Fibroblast of upper back skin (primary cell): Measurements from ENCODE around the gene PTP4A2.
A peak's percentile ranks its signal among the peaks of the same experiment; 100 is the strongest.

Source experiments
- DNase-seq: peaks from one replicate; pipeline ENCODE4 v3.0.0-alpha.2; 2013

The PTP4A2 gene

DNA sequence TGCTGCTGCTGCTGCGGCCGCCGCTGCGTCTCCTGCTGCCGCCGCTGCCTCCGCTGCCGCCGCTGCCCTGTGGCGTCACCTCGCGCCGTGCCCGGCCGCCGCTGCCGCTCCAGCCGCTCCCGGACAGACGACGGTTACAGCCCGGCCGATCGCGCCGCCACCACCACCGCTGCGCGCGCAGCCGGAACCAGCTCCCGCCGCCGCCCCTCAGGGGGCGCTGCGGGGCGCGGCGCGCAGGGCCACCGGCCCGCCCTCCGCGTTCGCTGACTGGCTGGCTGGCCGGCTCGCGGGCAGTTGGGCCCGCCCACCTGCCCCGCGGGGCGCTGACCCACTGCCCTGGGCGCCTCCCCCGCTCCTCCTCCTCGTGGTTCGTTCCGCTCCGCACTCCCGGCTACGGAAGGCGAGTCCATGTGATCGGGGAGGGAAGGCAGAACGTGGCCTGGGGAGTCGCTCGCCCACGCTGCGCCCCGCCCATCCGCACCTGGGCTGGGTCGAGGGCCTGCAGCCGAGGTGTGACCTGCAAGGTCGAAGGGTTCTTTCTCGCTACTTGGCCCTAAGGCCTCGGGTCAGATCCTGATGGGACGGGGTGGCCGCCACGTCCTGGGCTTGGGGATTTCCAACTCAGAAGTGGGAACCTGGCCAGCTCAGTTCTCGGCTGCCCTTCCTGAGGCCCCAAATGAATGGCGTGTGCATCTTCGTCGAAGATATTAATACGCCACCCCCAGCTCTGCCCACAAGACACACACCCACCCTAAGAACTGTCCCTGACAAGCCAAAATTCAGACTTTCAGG lies at the start of gene PTP4A2:
TSS of gene PTP4A2 (minus strand) at position 185 of the 792 bp plus-strand sequence. CDS start 19,303 bp downstream, outside the sequence.
- DNase-seq = peak; percentile 89

GRCh38 chr1:31987135-31987619 lies 49.0 kb upstream of the PTP4A2 start:
- DNase-seq = peak; percentile 67

- no peak for DNase-seq
Observed at GRCh38 chr1:31985430-31985829, 47.3 kb upstream of the PTP4A2 start.

DNA sequence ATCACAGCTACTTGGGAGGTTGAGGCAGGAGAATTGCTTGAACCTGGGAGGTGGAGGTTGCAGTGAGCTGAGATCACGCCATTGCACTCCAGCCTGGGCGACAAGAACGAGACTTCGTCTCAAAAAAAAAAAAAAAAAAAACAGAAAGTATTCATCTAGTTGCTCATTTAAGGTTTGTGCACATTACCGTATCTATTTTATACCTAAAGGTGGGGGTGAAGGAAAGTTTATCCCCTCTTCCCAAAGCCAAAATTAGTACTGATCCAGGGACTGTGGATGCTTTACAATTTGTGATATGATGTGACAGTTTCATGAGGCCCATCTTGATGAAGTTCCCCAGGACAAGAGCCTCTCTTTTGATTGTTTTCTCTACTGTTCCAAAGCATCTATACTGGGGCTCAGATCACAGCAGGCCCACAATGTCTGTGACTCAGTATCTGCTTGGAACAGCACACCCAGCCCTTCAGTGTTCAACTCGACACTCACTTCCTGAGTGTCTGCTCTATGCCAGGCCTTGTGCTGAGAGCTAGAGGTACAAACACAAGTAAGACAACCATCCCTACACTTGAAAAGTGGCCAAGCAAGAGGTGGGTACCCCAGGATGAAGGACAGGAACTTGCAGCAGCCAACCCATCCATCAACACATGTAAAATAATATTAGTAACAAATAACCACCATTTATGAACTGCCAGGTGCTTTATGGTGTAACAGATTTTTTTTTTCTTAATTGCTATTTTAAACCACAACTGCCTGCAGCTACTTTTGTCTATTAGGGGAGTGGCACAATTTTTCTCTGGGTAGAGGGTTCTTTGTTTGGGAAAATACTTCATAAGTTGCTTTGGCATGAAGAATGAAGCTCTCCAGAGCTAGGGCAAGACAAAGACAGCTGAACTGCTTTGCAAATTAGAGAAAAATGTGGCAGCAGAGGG lies 46.5 kb upstream of the PTP4A2 start:
- peak; percentile 36 for DNase-seq

DNA sequence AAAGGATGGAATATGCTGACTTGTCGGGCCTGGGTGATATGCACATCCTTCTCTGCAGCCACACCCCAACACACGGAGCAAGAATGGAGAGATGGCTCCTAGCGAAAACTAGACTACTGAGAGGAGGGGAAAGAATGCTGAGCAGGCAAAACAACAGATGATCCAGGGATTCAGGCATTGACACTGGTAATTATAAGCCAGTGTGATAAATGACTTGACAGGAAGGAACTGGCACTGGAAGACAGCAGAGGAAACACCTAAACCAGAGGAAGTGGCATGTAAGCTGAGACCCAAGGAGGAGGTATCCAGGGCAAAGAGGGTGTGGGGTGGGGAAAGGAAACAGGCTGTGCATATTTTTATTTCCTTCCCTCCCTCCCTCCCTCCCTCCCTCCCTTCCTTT lies 43.8 kb upstream of the PTP4A2 start:
- DNase-seq = no peak

DNA sequence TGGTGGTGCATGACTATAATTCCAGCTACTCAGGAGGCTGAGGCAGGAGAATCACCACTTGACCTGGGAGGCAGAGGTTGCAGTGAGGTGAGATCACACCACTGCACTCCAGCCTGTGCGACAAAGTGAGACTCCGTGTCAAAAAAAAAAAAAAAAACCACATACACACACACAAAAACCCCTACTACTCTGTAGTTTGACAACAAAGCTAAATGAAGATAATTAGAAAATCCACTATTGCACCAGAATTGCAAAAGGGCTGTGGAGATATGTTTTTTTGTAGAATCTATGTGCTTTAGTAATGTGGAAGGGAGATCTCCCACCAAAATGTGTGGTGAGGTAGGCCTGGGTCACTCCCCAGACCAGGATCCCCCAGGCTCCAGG lies 43.3 kb upstream of the PTP4A2 start:
- DNase-seq = no peak

DNA sequence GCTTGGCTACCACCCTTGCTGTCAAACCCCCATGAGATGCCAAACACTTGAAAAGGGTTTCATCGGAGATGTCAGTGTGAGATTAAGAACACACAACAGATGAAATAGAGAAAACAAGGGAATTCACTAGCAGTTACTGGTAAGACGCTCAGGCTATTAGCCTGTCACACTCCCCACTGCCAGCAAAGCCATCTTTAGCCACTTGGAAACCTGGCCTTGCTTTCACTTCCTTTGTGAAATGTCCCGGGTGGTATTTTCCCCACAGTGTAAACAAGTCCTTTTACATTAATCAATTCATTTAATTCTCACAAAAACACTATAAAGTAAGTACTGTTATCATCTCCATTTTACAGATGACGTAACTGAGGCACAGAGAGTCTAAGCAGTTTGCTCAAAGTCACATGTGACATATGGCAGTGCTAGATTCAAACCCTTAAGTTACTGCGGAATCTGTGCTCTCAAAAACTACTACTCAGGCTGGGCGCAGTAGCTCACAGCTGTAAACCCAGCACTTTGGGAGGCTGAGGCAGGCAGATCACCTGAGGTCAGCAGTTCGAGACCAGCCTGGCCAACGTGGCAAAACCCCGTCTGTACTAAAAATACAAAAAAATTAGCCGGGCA lies 42.8 kb upstream of the PTP4A2 start:
- no peak for DNase-seq

DNA sequence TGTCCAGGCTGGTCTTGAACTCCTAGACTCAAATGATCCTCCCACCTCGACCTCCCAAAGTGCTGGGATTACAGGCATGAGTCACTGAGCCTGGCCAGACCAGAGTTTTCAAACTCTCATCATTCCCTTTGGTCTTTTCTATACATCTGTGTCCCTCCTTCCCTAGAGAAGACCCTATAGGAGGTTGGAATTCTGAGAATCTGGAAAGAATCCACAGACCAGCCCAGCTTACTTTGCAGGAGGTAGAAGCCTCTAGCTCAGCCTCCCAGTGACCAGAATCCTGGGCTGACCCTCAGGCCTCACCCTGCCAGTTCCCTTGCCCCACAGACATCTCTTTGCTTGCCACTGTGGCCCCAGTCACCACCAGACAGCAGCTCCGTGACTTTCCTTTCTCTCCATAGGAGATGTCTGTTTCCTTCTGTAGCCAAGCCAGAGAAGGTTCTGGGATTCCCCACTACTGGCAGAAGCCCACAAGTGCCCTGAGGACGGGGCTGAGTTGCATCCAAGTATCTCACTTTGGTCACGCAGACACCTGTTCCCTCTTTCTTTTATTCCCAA lies 40.8 kb upstream of the PTP4A2 start:
- peak; percentile 82 for DNase-seq

DNA sequence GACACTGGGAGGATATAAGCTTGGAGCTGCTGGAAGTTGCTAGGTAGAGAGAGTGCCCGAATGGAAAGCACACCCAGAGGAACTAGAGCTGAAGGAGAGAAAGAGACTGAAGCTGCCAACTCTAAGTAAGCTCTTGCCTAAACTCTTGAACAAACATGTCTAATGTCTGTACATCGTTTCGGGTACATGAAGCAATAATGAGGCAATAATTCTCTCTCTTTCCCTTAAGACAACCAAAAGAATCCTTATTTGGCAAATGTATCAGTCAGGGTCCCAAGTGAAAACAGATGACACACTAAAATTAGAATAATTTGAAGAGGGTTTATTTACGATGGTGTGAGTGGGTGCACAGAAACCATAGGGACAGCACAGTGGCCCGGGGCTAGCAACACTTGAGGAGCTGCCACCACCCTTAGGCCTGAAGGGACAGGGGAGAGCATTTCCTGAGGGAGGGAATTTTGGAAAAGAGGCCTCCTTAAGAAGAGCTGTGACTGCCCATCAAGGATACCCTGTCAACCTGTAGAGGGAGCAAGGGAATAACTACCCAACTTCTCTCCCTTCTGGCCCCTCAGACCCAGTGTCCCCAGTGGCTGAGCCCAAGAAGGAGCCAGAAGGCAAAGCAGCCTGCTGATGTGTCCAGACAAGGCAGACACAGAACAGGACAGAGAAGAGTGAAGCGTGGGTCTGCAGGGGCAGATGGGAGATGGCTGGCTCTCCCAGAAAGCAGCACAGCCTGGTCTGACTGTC lies 39.4 kb upstream of the PTP4A2 start:
- peak; percentile 85 for DNase-seq

DNA sequence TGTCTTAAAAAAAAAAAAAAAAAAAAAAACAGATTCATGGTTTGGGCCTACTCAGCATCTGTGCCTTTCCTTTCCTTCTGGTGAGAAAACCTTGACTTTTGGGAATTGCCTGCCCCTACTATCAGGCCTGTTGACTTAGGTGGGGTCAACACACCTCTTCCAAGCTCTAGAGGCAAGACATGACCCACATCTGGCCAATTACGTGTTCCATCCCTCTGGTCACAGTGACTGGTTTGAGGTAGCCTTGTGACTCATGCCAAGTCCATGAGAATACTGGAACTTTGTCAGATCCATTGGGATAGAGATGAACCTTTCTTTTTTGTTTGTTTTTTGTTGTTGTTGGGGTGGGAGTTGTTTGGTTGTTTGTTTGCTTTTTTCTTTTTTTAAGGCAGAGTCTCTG lies 38.2 kb upstream of the PTP4A2 start:
- DNase-seq = peak; percentile 35

- DNase-seq = no peak
Observed at GRCh38 chr1:31970873-31971272, 32.7 kb upstream of the PTP4A2 start.

GRCh38 chr1:31961536-31961935 lies 23.4 kb upstream of the PTP4A2 start:
- no peak for DNase-seq

DNA sequence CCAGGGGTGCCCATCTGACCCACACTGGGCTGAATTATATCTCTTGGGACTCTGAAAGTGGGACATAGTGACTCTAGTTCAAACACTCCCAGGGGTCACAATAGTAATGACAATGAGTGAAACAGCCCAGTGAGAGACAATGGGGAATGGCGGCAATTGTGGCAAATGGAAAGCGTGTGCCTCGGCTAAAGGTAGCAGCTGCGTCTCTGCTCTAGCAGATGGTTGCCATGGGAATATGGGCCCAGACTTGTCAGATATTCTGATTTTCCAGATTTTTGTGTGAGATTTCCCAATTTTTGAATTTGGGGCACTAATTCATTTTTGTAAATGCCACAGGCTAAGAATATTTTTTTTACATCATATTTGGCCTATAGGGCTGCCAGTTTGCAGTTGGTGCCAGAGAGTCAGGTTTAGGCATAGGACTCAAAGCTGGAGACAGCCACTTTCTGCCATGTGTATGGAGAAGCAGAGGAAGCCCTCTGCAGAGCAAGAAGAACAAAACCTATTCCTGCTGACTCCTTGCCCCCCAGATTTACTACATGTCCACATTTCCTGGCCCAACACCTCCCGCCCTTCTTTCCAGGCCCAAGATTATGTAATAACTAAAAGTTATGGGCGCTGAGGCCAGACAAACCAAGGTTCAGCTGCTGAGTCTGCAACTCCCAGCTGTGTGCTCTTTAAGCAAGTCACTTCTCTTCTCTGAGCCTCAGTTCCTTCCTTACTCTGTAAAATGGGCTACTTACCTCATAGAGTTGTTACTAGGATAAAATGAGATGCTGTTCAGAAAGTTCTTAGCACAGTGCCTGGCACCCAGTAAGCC lies 21.6 kb upstream of the PTP4A2 start:
- DNase-seq = no peak

DNA sequence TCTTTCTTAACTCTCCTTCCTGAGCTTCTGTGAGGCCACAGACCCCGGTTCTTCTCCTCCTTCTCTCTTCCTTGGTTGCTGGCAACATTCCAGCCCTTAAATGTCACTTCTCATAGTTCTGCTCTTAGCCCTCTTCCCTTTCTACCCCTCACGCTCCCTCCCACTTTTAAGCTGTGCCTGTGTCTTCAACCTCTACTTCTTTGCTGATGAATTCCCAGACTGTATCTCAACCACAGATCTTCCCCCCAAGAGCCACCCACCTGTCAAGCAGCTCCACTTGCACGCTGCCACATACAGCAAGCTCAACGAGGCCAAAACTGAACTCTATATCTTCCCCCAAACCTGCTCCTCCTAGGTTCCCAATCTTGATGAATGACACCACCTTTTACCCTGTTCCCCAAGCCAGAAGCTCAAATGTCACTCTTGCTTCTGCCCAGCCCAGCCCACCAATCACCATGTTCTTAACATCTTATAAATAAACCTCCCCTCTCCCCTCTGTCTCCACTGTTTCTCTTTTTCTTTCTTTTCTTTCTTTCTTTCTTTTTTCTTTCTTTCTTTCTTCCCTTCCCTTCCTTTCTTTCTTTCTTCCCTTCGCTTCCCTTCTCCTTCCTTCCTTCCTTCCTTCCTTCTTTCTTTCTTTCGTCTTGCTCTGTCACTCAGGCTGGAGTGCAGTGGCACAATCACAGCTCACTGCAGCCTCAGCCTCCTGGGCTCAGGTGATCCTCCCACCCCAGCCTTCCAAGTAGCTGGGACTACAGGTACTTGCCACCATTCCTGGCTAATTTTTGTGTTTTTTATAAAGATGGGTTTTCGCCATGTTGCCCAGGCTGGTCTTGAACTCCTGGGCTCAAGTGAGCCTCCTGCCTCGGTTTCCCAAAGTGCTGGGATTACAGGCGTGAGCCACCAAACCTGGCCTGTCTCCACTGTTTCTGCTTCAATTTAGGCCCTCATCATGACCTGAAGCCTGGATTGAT lies 19.8 kb upstream of the PTP4A2 start:
- peak; percentile 15 for DNase-seq

- DNase-seq = peak; percentile 99
Observed at GRCh38 chr1:31955917-31956736, 18.0 kb upstream of the PTP4A2 start.

DNA sequence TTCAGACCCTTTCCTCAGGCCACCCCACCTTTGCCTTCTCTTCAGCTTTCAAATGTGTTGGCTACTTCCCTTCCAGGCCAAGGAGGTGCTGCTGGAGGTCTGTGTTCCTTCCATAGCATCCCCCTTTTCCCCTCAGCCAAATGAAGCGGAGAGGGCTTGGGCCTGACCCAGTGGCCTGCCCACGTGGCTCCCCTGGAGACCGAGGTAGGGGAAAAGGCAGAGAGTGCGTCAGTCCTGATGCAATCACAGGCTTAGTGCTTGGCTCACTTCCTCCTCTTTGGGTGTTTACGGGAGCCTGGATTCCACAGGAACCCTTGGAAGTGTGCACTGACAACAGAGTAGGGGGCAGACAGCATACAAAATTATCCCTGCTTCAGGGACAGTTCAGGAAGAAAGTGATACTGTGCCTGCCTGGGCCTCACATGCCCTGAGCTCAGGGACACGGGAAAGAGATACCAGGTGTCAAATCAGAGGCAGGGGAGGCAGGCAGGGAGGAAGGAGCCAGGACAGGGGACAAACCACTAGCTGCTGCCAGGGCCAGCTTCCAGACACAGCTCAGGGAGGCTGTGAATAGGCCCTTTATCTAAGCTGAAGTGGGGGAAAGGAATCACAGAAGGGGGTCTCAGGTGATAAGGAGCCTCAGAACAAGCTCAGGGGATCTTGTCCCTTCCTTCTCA lies 16.6 kb upstream of the PTP4A2 start:
- peak; percentile 97 for DNase-seq

DNA sequence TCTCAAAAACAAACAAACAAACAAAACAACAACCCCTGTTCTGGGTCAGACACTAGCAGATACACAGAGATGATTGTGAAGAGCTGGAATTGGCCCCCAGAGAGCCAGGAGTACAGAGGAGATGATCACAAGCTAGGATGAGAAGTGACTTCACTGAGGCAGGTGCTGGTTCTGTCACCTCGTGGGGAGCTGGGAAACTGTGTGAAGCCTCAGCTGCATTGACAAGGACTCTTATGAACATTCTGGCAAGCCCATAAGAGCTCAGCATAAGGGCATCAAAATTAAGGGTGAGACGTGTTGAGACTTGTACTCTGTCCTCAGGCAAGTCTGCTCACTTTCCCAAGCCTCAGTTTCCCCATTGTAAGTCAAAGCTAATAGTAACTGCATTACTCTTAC lies 14.7 kb upstream of the PTP4A2 start:
- no peak for DNase-seq

DNA sequence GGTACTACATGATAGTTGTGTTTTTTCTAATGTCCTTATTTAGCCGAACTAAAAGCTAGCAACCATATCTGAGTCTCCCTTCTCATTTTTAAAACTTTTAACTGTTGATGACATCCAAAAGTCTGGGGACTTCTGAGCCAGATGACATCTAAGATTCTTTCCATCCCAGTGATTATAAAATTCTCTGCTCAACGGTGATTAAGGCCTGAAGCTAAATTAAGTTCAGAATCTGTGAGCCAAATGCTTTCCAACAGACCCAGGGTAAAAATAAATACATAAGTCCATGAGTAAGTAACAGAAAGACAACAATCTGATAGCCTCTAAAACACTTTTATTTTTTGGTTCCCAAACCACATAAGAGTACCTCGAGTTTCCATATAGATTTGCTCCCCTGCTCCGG lies 13.1 kb upstream of the PTP4A2 start:
- DNase-seq = no peak

DNA sequence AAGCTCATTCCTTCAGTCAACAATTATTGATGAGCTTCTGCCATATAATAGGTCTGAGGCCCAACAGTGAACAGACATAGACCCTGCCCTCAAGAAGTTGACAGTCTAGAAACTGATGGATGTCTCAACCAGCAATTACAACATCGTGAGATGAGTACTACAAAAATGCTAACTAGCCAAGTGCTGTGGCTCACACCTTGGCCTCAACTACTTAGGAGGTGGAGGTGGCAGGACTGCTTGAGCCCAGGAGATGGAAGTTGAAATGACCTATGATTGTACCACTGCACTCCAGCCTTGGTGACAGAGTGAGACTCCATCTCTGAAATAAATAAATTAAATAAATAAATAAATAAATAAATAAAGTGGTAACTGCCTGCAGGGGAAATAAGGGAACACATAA lies 11.7 kb upstream of the PTP4A2 start:
- no peak for DNase-seq
